HepG2 (cell line): Measurements from ENCODE around the gene PDP2. TPM values are rescaled to one million over a fixed set of nuclear protein-coding genes. Genes with fewer than 3 reads are reported as not detected.

Source experiments
- ATAC-seq: fragments of 200-7000 bp; cut with Tn5 transposase; 3 replicates; pipeline ENCODE4 v1.9.1; 2020; ENCODE audit warnings: mild to moderate bottlenecking, moderate library complexity
- BruUV-seq: library from RNA; stranded (reverse); fragments of 400-500 nt; replicated peaks from 2 replicates; lab custom pipeline; 2021; lab: Mats Ljungman, UMichigan
- CTCF ChIA-PET: fragments of 300-600 bp; formaldehyde crosslinking; extraction: SDS; loops from one replicate; lab custom pipeline; 2021; ENCODE audit warnings: low total read pairs, inconsistent platforms, low intra/inter-chr PET ratio; lab: Yijun Ruan, JAX
- POLR2A ChIA-PET: fragments of 350-600 bp; sonication (Branson Sonifier 250); formaldehyde crosslinking; loops from one replicate; lab custom pipeline; 2020; ENCODE audit warnings: antibody characterized with exemption, inconsistent platforms; lab: Yijun Ruan, JAX
- DNase-seq: peaks from one replicate; pipeline ENCODE4 v3.0.0-alpha.2; 2015; ENCODE audit warnings: low spot score
- FAIRE-seq: peaks from 3 replicates; lab custom pipeline; 2011; peaks lifted over from hg19 to GRCh38; lab: Jason Lieb, UNC
- H2AFZ ChIP-seq: one replicate; pipeline ENCODE4 v1.6.1; 2011; ENCODE audit warnings: low read length, inconsistent platforms
- H3K27ac ChIP-seq: fragments of 300-600 bp; 3 replicates; pipeline ENCODE4 v1.8.0; 2011; ENCODE audit warnings: mixed run types, mild to moderate bottlenecking, mixed read lengths, low read length, inconsistent platforms; ENCODE audit not compliant: insufficient read depth; ENCODE audit errors: extremely low read length
- H3K27me3 ChIP-seq, 2 experiments: fragments of 200-600 bp in 1 of 2; 2 replicates in 1 of 2; 3 replicates in 1 of 2; pipeline versions ENCODE4 v1.6.0 to v1.8.0; 2011; ENCODE audit warnings: low read length in 2 of 2, mild to moderate bottlenecking in 2 of 2, moderate library complexity in 2 of 2, inconsistent platforms in 1 of 2; ENCODE audit not compliant: insufficient read depth in 2 of 2, control insufficient read depth in 1 of 2
- H3K36me3 ChIP-seq, 2 experiments: fragments of 200-600 bp in 1 of 2; replicated peaks in 1 of 2; 2 replicates in 1 of 2; 3 replicates in 1 of 2; pipeline versions ENCODE4 v1.5.1 to v1.8.0; 2011; ENCODE audit warnings: low read length in 2 of 2, inconsistent platforms in 1 of 2; ENCODE audit not compliant: insufficient read depth in 2 of 2, control insufficient read depth in 1 of 2
- H3K4me1 ChIP-seq: 2 replicates; pipeline ENCODE4 v1.5.1; 2012; ENCODE audit warnings: low read length, inconsistent platforms; ENCODE audit not compliant: insufficient read depth
- H3K4me2 ChIP-seq: 2 replicates; pipeline ENCODE4 v1.6.0; 2011; ENCODE audit warnings: low read depth, low read length, inconsistent platforms
- H3K4me3 ChIP-seq, 3 experiments: fragments of 200-600 bp in 1 of 3; sonication (generic), shearing (Covaris generic) in 1 of 3; replicated peaks in 1 of 3; 2 replicates each; pipeline ENCODE4 v1.5.1; 2011 to 2016; ENCODE audit warnings: low read length in 3 of 3, inconsistent platforms in 2 of 3, low read depth in 2 of 3, mild to moderate bottlenecking in 2 of 3, control low read depth in 1 of 3, mixed read lengths in 1 of 3; ENCODE audit not compliant: insufficient read depth in 1 of 3
- H3K79me2 ChIP-seq: one replicate; pipeline ENCODE4 v1.6.1; 2011; ENCODE audit warnings: low read length, inconsistent platforms; ENCODE audit not compliant: insufficient read depth
- H3K9ac ChIP-seq: 2 replicates; pipeline ENCODE4 v1.6.0; 2011; ENCODE audit warnings: mild to moderate bottlenecking, low read depth, low read length, inconsistent platforms; ENCODE audit not compliant: insufficient read depth
- H3K9me3 ChIP-seq: 2 replicates; pipeline ENCODE4 v1.5.1; 2012; ENCODE audit warnings: mild to moderate bottlenecking, low read length
- H4K20me1 ChIP-seq: 2 replicates; pipeline ENCODE4 v1.6.0; 2011; ENCODE audit warnings: inconsistent platforms, mild to moderate bottlenecking, low read length, moderate library complexity; ENCODE audit not compliant: insufficient read depth
- FOSL2 ChIP-seq: sonication (generic); formaldehyde crosslinking; IDR thresholded peaks from 2 replicates; pipeline ENCODE4 v1.4.0; 2020; ENCODE audit warnings: missing genetic modification reagents
- FOXK2 ChIP-seq: fragments of 450-650 bp; IDR thresholded peaks from 2 replicates; pipeline ENCODE4 v1.6.1; 2016
- GTF3A ChIP-seq: sonication (generic); formaldehyde crosslinking; conservative IDR thresholded peaks from 2 replicates; pipeline ENCODE4 v1.4.0; 2020; ENCODE audit warnings: mild to moderate bottlenecking, missing genetic modification reagents
- KDM1A ChIP-seq: IDR thresholded peaks from 2 replicates; pipeline ENCODE4 v1.6.1; 2016; ENCODE audit warnings: missing compliant biosample characterization
- PRPF4 ChIP-seq: fragments of 200-400 bp; formaldehyde crosslinking; IDR thresholded peaks from 2 replicates; pipeline ENCODE4 v1.6.1; 2016; ENCODE audit warnings: low read length, low read depth; ENCODE audit not compliant: poor library complexity, severe bottlenecking
- SNRNP70 ChIP-seq: fragments of 200-400 bp; formaldehyde crosslinking; IDR thresholded peaks from 2 replicates; pipeline ENCODE4 v1.6.1; 2017; ENCODE audit warnings: mild to moderate bottlenecking, low read depth, low read length, moderate library complexity
- ZBTB3 ChIP-seq: sonication (generic); formaldehyde crosslinking; IDR thresholded peaks from 2 replicates; pipeline ENCODE4 v1.4.0; 2020; ENCODE audit warnings: low read depth, mild to moderate bottlenecking, moderate library complexity, missing genetic modification reagents, borderline replicate concordance
- ZFP36L2 ChIP-seq: sonication (generic); formaldehyde crosslinking; IDR thresholded peaks from 2 replicates; pipeline ENCODE4 v1.4.0; 2020; ENCODE audit warnings: missing genetic modification reagents
- ZMYM3 ChIP-seq: sonication (generic); formaldehyde crosslinking; IDR thresholded peaks from 2 replicates; pipeline ENCODE4 v1.5.1; 2020; ENCODE audit warnings: mild to moderate bottlenecking, missing genetic modification reagents
- ZNF629 ChIP-seq: sonication (generic); formaldehyde crosslinking; conservative IDR thresholded peaks from 2 replicates; pipeline ENCODE4 v1.5.0; 2020; ENCODE audit warnings: missing genetic modification reagents
- ZNF737 ChIP-seq: sonication (generic); formaldehyde crosslinking; IDR thresholded peaks from 2 replicates; pipeline ENCODE4 v1.5.0; 2020; ENCODE audit warnings: missing genetic modification reagents, mild to moderate bottlenecking, borderline replicate concordance
- whole genome bisulfite sequencing: methylation state at CpG from one replicate; pipeline ENCODE4 v1.1.6; 2017; ENCODE audit warnings: low lambda C conversion rate; 5-methylcytosine and 5-hydroxymethylcytosine counted together
- in situ Hi-C: cut with HindIII; loops from 2 replicates; pipeline ENCODE4 v1.10.0; 2017; ENCODE audit warnings: low pct_unique_long_range_greater_than_20kb; ENCODE audit not compliant: extremely low pct_ligation_motif_present
- intact Hi-C: fragments of 100-400 bp; cut with micrococcal nuclease; formaldehyde crosslinking; loops from one replicate; pipeline ENCODE4 v1.10.0; 2022; ENCODE audit not compliant: unreplicated experiment
- polyA plus RNA-seq, 8 experiments: library from polyadenylated mRNA; depleted of rRNA in 3 of 8; stranded (reverse) in 7 of 8; unstranded in 1 of 8; fragments of >200 nt; fragmentation: Illumina TruSeq in 4 of 8; extraction: Trizol in 4 of 8; gene quantifications; 2 replicates each; pipeline versions ENCODE4 v1.2.1 to v1.2.3, GENCODE V29; 2011 to 2016; ENCODE audit warnings: low read depth in 4 of 8, missing spikeins in 1 of 8, mixed read lengths in 1 of 8; ENCODE audit not compliant: insufficient read depth in 1 of 8
- total RNA-seq, 5 experiments: library from RNA; depleted of rRNA; stranded (reverse); fragments of >200 nt; fragmentation: Illumina TruSeq; extraction: Trizol; gene quantifications; 2 replicates each; pipeline ENCODE4 v1.2.3, GENCODE V29; 2016; ENCODE audit warnings: low read depth in 1 of 5

Gene PDP2
- total and polyA plus RNA-seq, 2 of the 13 experiments (the other 11 are each of a cell fraction or from before 2014, with no cell fraction given), result 12.8 to 15.8 TPM

GRCh38 chr16:66933776-66934137 is 53.4 kb downstream of the PDP2 start:
- DNase-seq (no peak), ATAC-seq (no peak), FAIRE-seq (peak; percentile 59)
- Histone ChIP-seq H2AFZ (no peak overlapping the region), H3K9ac (peak overlapping the region; percentile 90), H3K4me3 (peak overlapping the region; percentile 81 to 89 (median 88)), H3K27me3 (no peaks in the 10 kb centered on the region; a peak in 1 of 5 replicates), H3K27ac (peak overlapping the region; percentile 81), H3K79me2 (peaks cover 33% of the 10 kb centered on the region), H3K36me3 (peaks cover 1 to 13% of the 10 kb centered on the region in 2 experiments; a peak in 4 of 5 replicates), H3K4me2 (peak overlapping the region; percentile 89), H3K4me1 (peaks cover 65% of the 10 kb centered on the region), H4K20me1 (no peaks in the 10 kb centered on the region; the same call in 1 of the 2 replicates), H3K9me3 (no peaks in the 10 kb centered on the region)
- BruUV-seq, result no TSS peak
- POLR2A ChIA-PET, result interaction anchor here (0.7 to 2.4 kb wide), 7 partner anchors 8 to 134 kb away, joined by 3 to 20 read pairs (median 4); partner anchors contain the start of gene CDH16
- TF ChIP-seq ZNF737 (CRISPR knock-in tag), result 0 out of 2 replicates have a peak, but pooled peaks have one; percentile 78
- no peak for TF ChIP-seq SNRNP70
- peak; percentile 43; the same call in 1 of the 2 replicates for TF ChIP-seq FOSL2 (CRISPR knock-in tag)
- no peak for TF ChIP-seq ZFP36L2 (CRISPR knock-in tag)
- 0 out of 2 replicates have a peak, but pooled peaks have one; percentile 8 for TF ChIP-seq ZBTB3 (CRISPR knock-in tag)
- no peak for TF ChIP-seq GTF3A (CRISPR knock-in tag)
- no peak for TF ChIP-seq PRPF4
- no peak for TF ChIP-seq FOXK2
- TF ChIP-seq ZNF629 (CRISPR knock-in tag), result peak; percentile 92
- TF ChIP-seq ZMYM3 (CRISPR knock-in tag), result peak; percentile 50; the same call in 1 of the 2 replicates
- 0 out of 2 replicates have a peak, but pooled peaks have one; percentile 34 for TF ChIP-seq KDM1A (CRISPR knock-in tag)
- CTCF ChIA-PET, result no interaction called here
- WGBS, result 0% methylated on average over 12 of the region's 12 CpGs
- in situ Hi-C loops (no loop called here), intact Hi-C loops (loop anchor here (1.0 kb wide), 1 partner anchor 178 kb away; no protein-coding TSS in a partner anchor)
